ENCODE data around the gene DCAF11.

The DCAF11 gene

GRCh38 chr14:24160850-24161804 is 46.5 kb downstream of the DCAF11 start, which contains the start of gene IRF9:
Gene IRF9 (plus strand): TSS chr14:24161265. CDS start chr14:24162145, 880 bp downstream.
- peak; percentile 94 for DNase-seq (ENCODE audit: low spot score)

DNA sequence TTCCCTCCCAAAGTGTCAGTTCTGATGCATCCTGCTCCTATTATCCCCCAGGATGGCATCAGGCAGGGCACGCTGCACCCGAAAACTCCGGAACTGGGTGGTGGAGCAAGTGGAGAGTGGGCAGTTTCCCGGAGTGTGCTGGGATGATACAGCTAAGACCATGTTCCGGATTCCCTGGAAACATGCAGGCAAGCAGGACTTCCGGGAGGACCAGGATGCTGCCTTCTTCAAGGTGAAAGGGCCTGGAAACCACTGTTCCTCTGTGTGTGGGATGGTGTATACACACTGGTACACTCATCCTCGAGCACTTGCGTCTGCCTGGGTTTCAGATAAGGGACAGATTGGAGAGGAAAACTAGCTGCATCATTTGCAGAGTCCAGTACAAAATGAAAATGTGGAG is 47.5 kb downstream of the DCAF11 start:
- DNase-seq (ENCODE audit: low spot score): no peak

DNA sequence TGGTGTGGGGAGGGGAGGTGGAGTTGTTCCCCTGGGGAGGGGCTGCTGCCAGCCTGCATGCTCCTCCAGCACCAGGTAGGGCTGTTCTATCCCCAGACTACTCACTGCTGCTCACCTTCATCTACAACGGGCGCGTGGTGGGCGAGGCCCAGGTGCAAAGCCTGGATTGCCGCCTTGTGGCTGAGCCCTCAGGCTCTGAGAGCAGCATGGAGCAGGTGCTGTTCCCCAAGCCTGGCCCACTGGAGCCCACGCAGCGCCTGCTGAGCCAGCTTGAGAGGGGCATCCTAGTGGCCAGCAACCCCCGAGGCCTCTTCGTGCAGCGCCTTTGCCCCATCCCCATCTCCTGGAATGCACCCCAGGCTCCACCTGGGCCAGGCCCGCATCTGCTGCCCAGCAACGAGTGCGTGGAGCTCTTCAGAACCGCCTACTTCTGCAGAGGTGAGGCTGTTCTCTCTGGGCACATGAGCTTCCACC is 50.0 kb downstream of the DCAF11 start:
- no peak for DNase-seq (ENCODE audit: low spot score)

DNA sequence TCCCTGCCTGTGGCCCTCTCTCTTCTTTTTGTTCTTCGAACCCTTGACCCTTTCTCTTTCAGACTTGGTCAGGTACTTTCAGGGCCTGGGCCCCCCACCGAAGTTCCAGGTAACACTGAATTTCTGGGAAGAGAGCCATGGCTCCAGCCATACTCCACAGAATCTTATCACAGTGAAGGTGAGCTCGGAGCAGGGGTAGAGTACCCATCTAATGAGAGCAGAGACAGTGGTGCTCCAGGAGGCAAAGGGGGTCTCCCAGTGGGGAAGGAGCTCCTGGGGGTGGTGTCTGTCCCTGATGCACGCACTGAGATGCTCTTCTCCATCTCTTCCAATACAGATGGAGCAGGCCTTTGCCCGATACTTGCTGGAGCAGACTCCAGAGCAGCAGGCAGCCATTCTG is 51.2 kb downstream of the DCAF11 start:
- no peak for DNase-seq (ENCODE audit: low spot score)

GRCh38 chr14:24167469-24168114 is 53.0 kb downstream of the DCAF11 start:
- no peak for DNase-seq (ENCODE audit: low spot score)

- DNase-seq (ENCODE audit: low spot score): peak; percentile 82
These were observed 57.1 kb downstream of the DCAF11 start, which contains the start of gene REC8 for GRCh38 chr14:24171422-24172260. Gene REC8 (plus strand): TSS chr14:24172080. CDS start chr14:24172553, 473 bp downstream.

GRCh38 chr14:24172261-24172860 is 57.8 kb downstream of the DCAF11 start:
- DNase-seq (ENCODE audit: low spot score): no peak

DNA sequence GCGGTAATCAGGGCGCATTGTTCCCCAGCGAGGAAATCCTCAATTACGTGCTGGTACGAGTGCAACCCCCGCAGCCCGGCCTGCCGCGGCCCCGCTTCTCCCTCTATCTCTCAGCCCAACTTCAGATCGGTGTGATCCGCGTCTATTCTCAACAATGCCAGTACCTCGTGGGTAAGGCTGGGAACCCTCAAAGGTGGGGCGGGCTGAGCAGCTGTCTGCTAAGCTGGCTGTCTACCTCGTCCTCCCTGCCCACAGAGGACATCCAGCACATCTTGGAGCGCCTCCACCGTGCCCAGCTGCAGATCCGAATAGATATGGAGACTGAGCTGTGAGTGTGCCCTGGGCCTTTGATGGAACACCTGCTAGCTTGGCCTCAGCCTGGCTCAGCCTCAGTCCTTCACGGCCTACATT is 58.3 kb downstream of the DCAF11 start:
- no peak for DNase-seq (ENCODE audit: low spot score)
